ENCODE results near the gene RAVER2. TPM values are rescaled to one million over a fixed set of nuclear protein-coding genes. Genes with fewer than 3 reads are reported as not detected.
"Not testable (repeated sequence)": the region's sequence is repeated elsewhere in the genome, so short reads cannot be mapped to it uniquely, and the experiment has no call there.

The RAVER2 gene
- total RNA-seq, 1 donor from 2014 or later, result 12.8 TPM

DNA sequence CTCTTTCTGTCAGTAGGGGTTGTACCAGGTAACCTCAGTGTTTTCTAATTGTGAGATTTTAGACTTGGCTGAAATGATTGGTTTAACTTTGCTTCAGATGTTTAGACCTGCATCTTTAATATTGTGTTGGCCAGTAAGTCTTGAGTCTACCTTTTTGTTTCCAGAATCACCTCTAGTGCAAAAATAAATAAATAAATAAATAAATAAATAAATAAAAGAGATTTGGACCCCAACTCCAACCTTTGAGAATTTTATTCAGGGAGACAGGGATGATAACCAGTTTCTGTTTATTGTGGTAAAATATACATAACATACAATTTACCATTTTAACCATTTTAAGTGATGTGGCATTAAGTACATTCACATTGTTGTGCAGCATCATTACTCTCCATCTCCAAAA is 64.4 kb downstream of the RAVER2 start:
- intact Hi-C loops (cut with DNase I), result no loop called here
- H3K27ac ChIP-seq, result no peak overlapping the region
- no peak overlapping the region for H3K4me3 ChIP-seq
- no peaks in the 10 kb centered on the region for H3K27me3 ChIP-seq
- no peak for DNase-seq
- TF ChIP-seq CTCF (IDR thresholded peaks at IDR 0.05), result no peak
- H3K36me3 ChIP-seq, result no peaks in the 10 kb centered on the region
- H3K9me3 ChIP-seq, result no peaks in the 10 kb centered on the region
- ATAC-seq, result no peak
- H3K4me1 ChIP-seq, result no peaks in the 10 kb centered on the region

DNA sequence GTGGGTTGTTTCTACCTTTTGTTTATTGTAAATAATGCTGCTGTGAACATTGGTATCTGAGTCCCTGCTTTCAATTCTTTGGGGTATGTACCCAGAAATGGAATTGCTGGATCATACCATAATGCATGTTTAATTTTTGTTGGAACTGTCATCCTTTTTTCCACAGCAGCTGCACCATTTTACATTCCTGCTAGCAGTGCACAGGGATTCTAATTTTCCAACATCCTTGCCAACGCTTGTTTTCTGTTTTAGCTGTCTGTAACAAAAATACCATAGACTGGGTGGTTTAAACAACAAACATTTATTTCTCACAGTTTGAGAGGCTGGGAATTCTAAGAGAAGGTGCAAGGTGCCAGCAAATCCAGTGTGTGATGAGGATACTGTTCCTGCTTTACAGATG is 65.1 kb downstream of the RAVER2 start:
- Histone ChIP-seq H3K27ac (no peak overlapping the region), H3K27me3 (no peaks in the 10 kb centered on the region), H3K9me3 (no peaks in the 10 kb centered on the region), H3K4me1 (no peaks in the 10 kb centered on the region), H3K36me3 (no peaks in the 10 kb centered on the region), H3K4me3 (no peak overlapping the region)
- no peak for DNase-seq
- intact Hi-C loops (cut with DNase I), result no loop called here
- no peak for ATAC-seq
- no peak for TF ChIP-seq CTCF (IDR thresholded peaks at IDR 0.05)

- no peak for ATAC-seq
These were observed 66.3 kb downstream of the RAVER2 start for GRCh38 chr1:64811131-64811530.

GRCh38 chr1:64814427-64814826 is 69.6 kb downstream of the RAVER2 start:
- Histone ChIP-seq H3K27ac (no peak overlapping the region), H3K4me1 (no peaks in the 10 kb centered on the region), H3K27me3 (no peaks in the 10 kb centered on the region), H3K9me3 (no peaks in the 10 kb centered on the region), H3K36me3 (no peaks in the 10 kb centered on the region), H3K4me3 (no peak overlapping the region)
- ATAC-seq (no peak), DNase-seq (no peak)
- intact Hi-C loops (cut with DNase I), result no loop called here
- no peak for TF ChIP-seq CTCF (IDR thresholded peaks at IDR 0.05)

More at GRCh38 chr1:64811131-64811530, 66.3 kb downstream of the RAVER2 start:
- Histone ChIP-seq H3K4me1 (no peaks in the 10 kb centered on the region), H3K36me3 (no peaks in the 10 kb centered on the region), H3K9me3 (no peaks in the 10 kb centered on the region), H3K4me3 (no peak overlapping the region), H3K27ac (no peak overlapping the region), H3K27me3 (no peaks in the 10 kb centered on the region)
- intact Hi-C loops (cut with DNase I), result no loop called here
- no peak for DNase-seq
- no peak for TF ChIP-seq CTCF (IDR thresholded peaks at IDR 0.05)

DNA sequence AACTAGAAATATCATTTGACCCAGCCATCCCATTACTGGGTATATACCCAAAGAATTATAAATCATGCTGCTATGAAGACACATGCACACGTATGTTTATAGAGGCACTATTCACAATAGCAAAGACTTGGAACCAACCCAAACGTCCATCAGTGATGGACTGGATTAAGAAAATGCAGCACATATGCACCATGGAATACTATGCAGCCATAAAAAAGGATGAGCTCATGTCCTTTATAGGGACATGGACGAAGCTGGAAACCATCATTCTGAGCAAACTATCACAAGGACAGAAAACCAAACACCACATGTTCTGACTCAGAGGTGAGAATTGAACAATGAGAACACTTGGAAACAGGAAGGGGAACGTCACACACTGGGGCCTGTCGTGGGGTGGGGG is 72.5 kb downstream of the RAVER2 start:
- H3K27ac ChIP-seq; H3K4me1 ChIP-seq; ATAC-seq; H3K9me3 ChIP-seq; H3K4me3 ChIP-seq; H3K36me3 ChIP-seq; DNase-seq; H3K27me3 ChIP-seq; intact Hi-C loops (cut with DNase I): not testable (repeated sequence)

DNA sequence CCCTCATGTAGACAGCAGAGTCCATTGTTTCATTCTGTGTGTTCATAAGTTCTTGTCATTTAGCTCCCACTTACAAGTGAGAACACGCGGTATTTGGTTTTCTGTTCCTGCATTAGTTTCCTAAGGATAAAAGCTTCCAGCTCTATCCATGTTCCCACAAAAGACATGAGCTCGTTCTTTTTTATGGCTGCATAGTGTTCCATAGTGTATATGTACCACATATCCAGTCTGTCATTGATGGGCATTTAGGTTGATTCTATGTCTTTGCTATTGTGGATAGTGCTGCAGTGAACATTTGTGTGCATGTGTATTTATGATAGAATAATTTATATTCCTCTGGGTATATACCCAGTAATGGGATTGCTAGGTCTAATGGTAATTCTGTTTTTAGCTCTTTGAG is 75.7 kb downstream of the RAVER2 start:
- not testable (repeated sequence) for H3K4me3 ChIP-seq, H3K9me3 ChIP-seq, H3K36me3 ChIP-seq, H3K4me1 ChIP-seq, H3K27ac ChIP-seq, DNase-seq, ATAC-seq, H3K27me3 ChIP-seq
- intact Hi-C loops (cut with DNase I), result loop anchor here (10.0 kb wide), 1 partner anchor 136 kb away; no protein-coding TSS in a partner anchor

GRCh38 chr1:64822621-64823020 is 77.7 kb downstream of the RAVER2 start:
- no peaks in the 10 kb centered on the region for H3K36me3 ChIP-seq
- H3K4me3 ChIP-seq, result no peak overlapping the region
- H3K9me3 ChIP-seq, result no peaks in the 10 kb centered on the region
- no peak for ATAC-seq
- no peaks in the 10 kb centered on the region for H3K27me3 ChIP-seq
- DNase-seq, result no peak
- H3K4me1 ChIP-seq, result no peaks in the 10 kb centered on the region
- no peak overlapping the region for H3K27ac ChIP-seq
- no peak for TF ChIP-seq CTCF (IDR thresholded peaks at IDR 0.05)
- intact Hi-C loops (cut with DNase I), result loop anchor here (10.0 kb wide), 1 partner anchor 138 kb away; no protein-coding TSS in a partner anchor
